HL-60 (cell line): ENCODE measurements around the gene BTBD19.

Experiments used
- CTCF ChIP-seq: IDR thresholded peaks from one replicate; pipeline ENCODE4 v1.5.1; 2011; ENCODE audit warnings: low read length, control low read depth, inconsistent platforms; ENCODE audit not compliant: insufficient read depth
- POLR2AphosphoS5 ChIP-seq: IDR thresholded peaks from 2 replicates; pipeline ENCODE4 v1.6.1; 2012; ENCODE audit warnings: low read depth

DNA sequence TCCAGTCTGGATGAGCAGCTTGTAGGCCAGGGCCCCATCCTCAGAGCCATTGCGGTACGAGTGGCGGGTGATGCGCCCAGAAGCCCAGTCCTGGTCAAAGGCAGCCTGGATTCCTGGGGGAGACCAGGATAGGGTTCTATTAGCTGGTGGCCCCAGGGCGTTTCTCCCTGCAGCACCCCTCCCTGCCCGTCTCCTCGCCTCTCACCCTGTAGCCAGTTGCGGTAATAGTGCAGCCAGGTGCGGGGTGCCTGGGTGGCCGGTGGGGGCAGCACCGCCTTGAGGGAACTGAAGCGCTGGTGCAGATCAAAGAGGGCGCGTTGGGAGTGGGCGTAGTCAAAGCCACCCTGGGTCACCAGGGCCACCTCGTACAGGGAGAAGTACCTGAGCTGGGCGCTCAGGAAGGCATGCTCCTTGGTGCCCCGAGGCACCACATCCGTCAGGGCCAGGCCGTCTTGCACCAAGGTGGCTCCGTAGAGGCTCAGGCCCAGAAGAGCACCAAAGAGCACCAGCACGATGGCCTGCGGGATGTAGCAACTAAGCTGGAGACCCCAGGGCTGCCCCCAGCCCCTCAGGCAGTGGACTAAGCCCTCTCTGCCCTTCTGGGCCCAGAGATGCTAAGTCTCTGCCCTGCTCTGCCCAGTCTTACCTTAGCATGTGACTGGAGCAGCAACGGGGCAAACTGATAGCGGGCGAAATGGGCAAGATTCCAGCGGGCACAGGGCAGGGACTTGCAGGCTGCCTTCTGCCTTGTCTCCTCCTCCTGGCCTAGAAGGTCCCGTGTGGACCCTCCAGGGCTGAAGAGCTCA, 19.1 kb downstream of the BTBD19 start:
- TF ChIP-seq CTCF, result no peak
- TF ChIP-seq POLR2AphosphoS5, result no peak
